HEK293 (cell line): ENCODE data around the gene ACHE.

Experiments
- CTCF ChIA-PET: fragments of 350-600 bp; formaldehyde crosslinking; extraction: SDS; loops from one replicate; lab custom pipeline; 2021; ENCODE audit warnings: antibody characterized with exemption; lab: Yijun Ruan, JAX
- POLR2A ChIA-PET: fragments of 300-600 bp; formaldehyde crosslinking; extraction: SDS; loops from one replicate; lab custom pipeline; 2020; ENCODE audit warnings: antibody characterized with exemption, inconsistent platforms; lab: Yijun Ruan, JAX
- H3K27ac ChIP-seq: fragments of 200-500 bp; sonication (Bioruptor generic); 2 replicates; pipeline ENCODE4 v1.5.1; 2014; ENCODE audit warnings: low read depth, low read length, control low read depth, inconsistent platforms; ENCODE audit errors: extremely low read depth
- H3K36me3 ChIP-seq, 2 experiments: fragments of 200-500 bp in 1 of 2; sonication (Bioruptor generic) in 1 of 2; 1 replicate in 1 of 2; 2 replicates in 1 of 2; pipeline ENCODE4 v1.5.1; 2014 to 2017; ENCODE audit warnings: inconsistent platforms in 2 of 2, low read length in 2 of 2; ENCODE audit not compliant: control insufficient read depth in 2 of 2, insufficient read depth in 1 of 2
- H3K4me1 ChIP-seq: fragments of 200-500 bp; sonication (Bioruptor generic); 2 replicates; pipeline ENCODE4 v1.5.1; 2014; ENCODE audit warnings: mild to moderate bottlenecking, low read length, inconsistent platforms; ENCODE audit not compliant: control insufficient read depth, insufficient read depth
- H3K4me3 ChIP-seq: 2 replicates; pipeline ENCODE4 v1.5.1; 2011; ENCODE audit warnings: low read depth, mild to moderate bottlenecking, control low read depth, low read length, moderate library complexity
- H3K9me3 ChIP-seq: fragments of 200-500 bp; sonication (Bioruptor generic); 2 replicates; pipeline ENCODE4 v1.5.1; 2014; ENCODE audit warnings: low read depth, low read length, inconsistent platforms; ENCODE audit not compliant: control insufficient read depth, insufficient read depth
- GLIS1 ChIP-seq: fragments of 450-650 bp; formaldehyde crosslinking; IDR thresholded peaks from 2 replicates; pipeline ENCODE4 v1.5.1; 2016; ENCODE audit warnings: missing biosample characterization, missing genetic modification characterization
- GLIS2 ChIP-seq: fragments of 450-650 bp; formaldehyde crosslinking; IDR thresholded peaks from 2 replicates; pipeline ENCODE4 v1.5.1; 2016; ENCODE audit warnings: missing biosample characterization, missing genetic modification characterization
- KLF7 ChIP-seq: fragments of 450-650 bp; formaldehyde crosslinking; IDR thresholded peaks from 2 replicates; pipeline ENCODE4 v1.5.1; 2016; ENCODE audit warnings: missing biosample characterization, missing genetic modification characterization, borderline replicate concordance
- ZBTB11 ChIP-seq: fragments of 450-650 bp; formaldehyde crosslinking; conservative IDR thresholded peaks from 2 replicates; pipeline ENCODE4 v1.5.1; 2016; ENCODE audit warnings: low read depth, missing biosample characterization, missing genetic modification characterization
- ZNF112 ChIP-seq: fragments of 450-650 bp; formaldehyde crosslinking; IDR thresholded peaks from 2 replicates; pipeline ENCODE4 v1.5.0; 2017; ENCODE audit warnings: missing biosample characterization, missing genetic modification characterization
- ZNF223 ChIP-seq: fragments of 450-650 bp; formaldehyde crosslinking; IDR thresholded peaks from 2 replicates; pipeline ENCODE4 v1.5.1; 2016; ENCODE audit warnings: missing biosample characterization, missing genetic modification characterization
- ZNF354C ChIP-seq: fragments of 450-650 bp; formaldehyde crosslinking; IDR thresholded peaks from 2 replicates; pipeline ENCODE4 v1.5.1; 2016; ENCODE audit warnings: missing biosample characterization, missing genetic modification characterization, low read depth, borderline replicate concordance
- ZNF366 ChIP-seq: fragments of 450-650 bp; formaldehyde crosslinking; conservative IDR thresholded peaks from 2 replicates; pipeline ENCODE4 v1.5.1; 2016; ENCODE audit warnings: missing biosample characterization, missing genetic modification characterization
- ZNF596 ChIP-seq: fragments of 450-650 bp; IDR thresholded peaks from 2 replicates; pipeline ENCODE4 v1.5.0; 2018; ENCODE audit warnings: missing biosample characterization, mild to moderate bottlenecking, missing genetic modification characterization, moderate library complexity
- TF ChIP-seq, protein P1 (sequence below): fragments of 450-650 bp; formaldehyde crosslinking; IDR thresholded peaks from 2 replicates; pipeline ENCODE4 v1.5.1; 2016; ENCODE audit warnings: missing biosample characterization, missing genetic modification characterization

ACHE gene

DNA sequence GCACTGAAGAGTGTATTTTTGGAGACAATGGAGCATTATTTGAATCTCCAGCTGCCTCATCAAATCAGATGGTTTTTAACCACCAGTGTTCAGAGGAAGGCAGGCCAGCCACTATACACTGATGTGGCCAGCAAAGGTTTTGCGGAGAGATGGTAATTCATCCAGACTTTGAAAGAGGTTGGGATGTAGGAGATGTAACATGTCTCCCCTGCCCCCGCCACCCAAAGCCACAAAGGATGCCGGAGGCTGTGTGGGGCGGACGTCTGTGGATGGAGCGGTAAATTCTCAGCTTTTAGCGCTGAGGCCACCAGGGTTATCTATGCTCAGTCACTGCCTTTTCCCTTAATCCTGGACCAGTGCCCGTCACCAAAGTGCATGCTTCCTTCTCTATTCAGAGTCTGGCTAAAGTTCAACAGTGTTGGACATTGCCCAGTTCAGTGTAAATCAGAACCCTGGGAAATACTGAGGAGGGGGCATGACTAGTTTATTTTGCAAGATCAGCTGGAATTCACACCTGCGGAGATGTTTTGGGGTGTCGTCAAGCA, 32.2 kb downstream of the ACHE start:
- CTCF ChIA-PET = interaction anchor here (0.6 to 2.4 kb wide), 4 partner anchors 11 to 576 kb away, joined by 3 to 10 read pairs (median 3); partner anchors contain the start of gene SLC12A9
- no peaks in the 10 kb centered on the region; the same call in 1 of the 2 replicates for H3K4me1 ChIP-seq
- no peak overlapping the region for H3K4me3 ChIP-seq
- H3K27ac ChIP-seq = no peak overlapping the region
- TF ChIP-seq ZNF354C (tag by site-specific recombination) = no peak
- TF ChIP-seq ZNF223 (tag by site-specific recombination) = no peak
- TF ChIP-seq ZNF366 (tag by site-specific recombination) = no peak
- TF ChIP-seq ZNF112 = no peak
- H3K9me3 ChIP-seq = no peaks in the 10 kb centered on the region
- peaks cover 0 to 9% of the 10 kb centered on the region in 2 experiments; a peak in 2 of 3 replicates for H3K36me3 ChIP-seq
- POLR2A ChIA-PET = interaction anchor here (0.8 kb wide), 1 partner anchor 384 kb away, joined by 3 read pairs; no protein-coding TSS in a partner anchor

GRCh38 chr7:100861616-100861985, 34.1 kb downstream of the ACHE start:
- 0 out of 2 replicates have a peak, but pooled peaks have one; percentile 2 for TF ChIP-seq GLIS2 (tag by site-specific recombination)
- TF ChIP-seq ZNF596 (tag by site-specific recombination) = no peak
- Histone ChIP-seq H3K9me3 (no peaks in the 10 kb centered on the region), H3K36me3 (peaks cover 0 to 9% of the 10 kb centered on the region in 2 experiments; a peak in 2 of 3 replicates), H3K4me1 (no peaks in the 10 kb centered on the region), H3K4me3 (no peak overlapping the region), H3K27ac (no peak overlapping the region)
- ChIA-PET CTCF (no interaction called here), POLR2A (interaction anchor here (1.2 kb wide), 1 partner anchor 9 kb away, joined by 4 read pairs; the partner anchor contains the start of gene SLC12A9)

- H3K27ac ChIP-seq = no peak overlapping the region
- 0 out of 2 replicates have a peak, but pooled peaks have one; percentile 7 for TF ChIP-seq GLIS2 (tag by site-specific recombination)
- no peak for TF ChIP-seq ZBTB11 (tag by site-specific recombination)
- 0 out of 2 replicates have a peak, but pooled peaks have one; percentile 25 for TF ChIP-seq GLIS1 (tag by site-specific recombination)
- TF ChIP-seq KLF7 (tag by site-specific recombination) = no peak
- TF ChIP-seq, protein P1, sequence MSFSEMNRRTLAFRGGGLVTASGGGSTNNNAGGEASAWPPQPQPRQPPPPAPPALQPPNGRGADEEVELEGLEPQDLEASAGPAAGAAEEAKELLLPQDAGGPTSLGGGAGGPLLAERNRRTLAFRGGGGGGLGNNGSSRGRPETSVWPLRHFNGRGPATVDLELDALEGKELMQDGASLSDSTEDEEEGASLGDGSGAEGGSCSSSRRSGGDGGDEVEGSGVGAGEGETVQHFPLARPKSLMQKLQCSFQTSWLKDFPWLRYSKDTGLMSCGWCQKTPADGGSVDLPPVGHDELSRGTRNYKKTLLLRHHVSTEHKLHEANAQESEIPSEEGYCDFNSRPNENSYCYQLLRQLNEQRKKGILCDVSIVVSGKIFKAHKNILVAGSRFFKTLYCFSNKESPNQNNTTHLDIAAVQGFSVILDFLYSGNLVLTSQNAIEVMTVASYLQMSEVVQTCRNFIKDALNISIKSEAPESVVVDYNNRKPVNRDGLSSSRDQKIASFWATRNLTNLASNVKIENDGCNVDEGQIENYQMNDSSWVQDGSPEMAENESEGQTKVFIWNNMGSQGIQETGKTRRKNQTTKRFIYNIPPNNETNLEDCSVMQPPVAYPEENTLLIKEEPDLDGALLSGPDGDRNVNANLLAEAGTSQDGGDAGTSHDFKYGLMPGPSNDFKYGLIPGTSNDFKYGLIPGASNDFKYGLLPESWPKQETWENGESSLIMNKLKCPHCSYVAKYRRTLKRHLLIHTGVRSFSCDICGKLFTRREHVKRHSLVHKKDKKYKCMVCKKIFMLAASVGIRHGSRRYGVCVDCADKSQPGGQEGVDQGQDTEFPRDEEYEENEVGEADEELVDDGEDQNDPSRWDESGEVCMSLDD (tag by site-specific recombination) = peak; percentile 100
- ChIA-PET POLR2A (interaction anchor here (1.2 kb wide), 1 partner anchor 9 kb away, joined by 4 read pairs; the partner anchor contains the start of gene SLC12A9), CTCF (no interaction called here)
- H3K36me3 ChIP-seq = peaks cover 0 to 9% of the 10 kb centered on the region in 2 experiments; a peak in 2 of 3 replicates
- no peaks in the 10 kb centered on the region for H3K4me1 ChIP-seq
- no peak overlapping the region for H3K4me3 ChIP-seq
- no peaks in the 10 kb centered on the region for H3K9me3 ChIP-seq
These were observed 34.7 kb downstream of the ACHE start for GRCh38 chr7:100860702-100861615.
